ENCODE results near the gene DPEP1. TPM values are rescaled to one million over a fixed set of nuclear protein-coding genes. Genes with fewer than 3 reads are reported as not detected.

Gene DPEP1
- total and polyA plus RNA-seq, 2 donors (not counting 3 experiments of a cell fraction or from before 2014, with no cell fraction given) = 0.37 to 0.44 TPM

DNA sequence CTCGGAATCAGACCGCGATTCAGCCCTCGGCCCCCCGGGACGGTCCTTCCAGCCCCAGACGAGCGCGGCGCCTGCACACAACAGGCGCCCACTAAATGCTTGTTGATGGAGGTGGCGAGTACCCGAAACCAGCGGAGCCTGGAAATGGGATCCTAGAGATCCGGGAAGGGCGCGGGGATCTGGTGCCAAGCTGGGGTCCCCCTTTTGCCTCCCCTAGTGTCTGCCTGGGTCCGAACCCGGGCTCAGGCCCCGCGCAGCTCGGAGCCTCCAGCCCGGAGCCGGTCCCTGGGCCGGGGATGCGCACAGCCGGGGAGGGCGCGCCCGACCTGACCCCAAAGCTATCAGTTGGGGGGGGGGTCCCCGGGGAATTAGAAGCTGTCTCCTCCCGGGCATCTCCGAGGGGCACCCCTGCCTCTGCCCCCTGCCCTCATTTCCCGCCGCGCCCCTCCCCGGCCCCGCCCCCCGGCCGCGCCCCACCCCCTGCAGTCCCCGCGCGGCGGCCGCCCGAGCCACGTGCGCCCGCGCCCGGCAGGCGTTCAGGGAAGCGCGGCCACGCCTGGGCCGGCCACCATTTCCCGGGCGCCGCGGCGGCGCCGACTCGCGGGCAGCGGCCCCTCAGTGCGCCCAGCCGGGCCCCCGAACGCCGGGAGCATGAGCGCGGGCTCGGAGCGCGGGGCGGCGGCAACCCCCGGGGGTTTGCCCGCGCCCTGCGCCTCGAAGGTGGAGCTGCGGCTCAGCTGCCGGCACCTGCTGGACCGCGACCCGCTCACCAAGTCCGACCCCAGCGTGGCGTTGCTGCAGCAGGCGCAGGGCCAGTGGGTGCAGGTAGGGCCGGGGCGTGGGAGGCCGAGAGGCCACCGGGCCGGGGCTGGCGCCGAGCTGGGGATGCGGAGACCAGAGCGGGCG is 37.9 kb upstream of the DPEP1 start, which contains the start of gene CPNE7:
CPNE7 (plus strand) TSS at position 512 of the 906 bp plus-strand sequence; CDS start at position 652, 140 bp downstream.
- peak within 1 kb of the TSS; percentile 20 to 27 (median 21) for H3K4me3 ChIP-seq (replicated peaks in 1 of 3; ENCODE audit: insufficient read depth in 1 of 3, low read depth in 1 of 3, low read length in 3 of 3)
- POLR2A ChIA-PET = no interaction called here
- no peaks in the 10 kb centered on the region for H3K9me3 ChIP-seq (replicated peaks; ENCODE audit: control insufficient read depth, insufficient read depth, low read length)

DNA sequence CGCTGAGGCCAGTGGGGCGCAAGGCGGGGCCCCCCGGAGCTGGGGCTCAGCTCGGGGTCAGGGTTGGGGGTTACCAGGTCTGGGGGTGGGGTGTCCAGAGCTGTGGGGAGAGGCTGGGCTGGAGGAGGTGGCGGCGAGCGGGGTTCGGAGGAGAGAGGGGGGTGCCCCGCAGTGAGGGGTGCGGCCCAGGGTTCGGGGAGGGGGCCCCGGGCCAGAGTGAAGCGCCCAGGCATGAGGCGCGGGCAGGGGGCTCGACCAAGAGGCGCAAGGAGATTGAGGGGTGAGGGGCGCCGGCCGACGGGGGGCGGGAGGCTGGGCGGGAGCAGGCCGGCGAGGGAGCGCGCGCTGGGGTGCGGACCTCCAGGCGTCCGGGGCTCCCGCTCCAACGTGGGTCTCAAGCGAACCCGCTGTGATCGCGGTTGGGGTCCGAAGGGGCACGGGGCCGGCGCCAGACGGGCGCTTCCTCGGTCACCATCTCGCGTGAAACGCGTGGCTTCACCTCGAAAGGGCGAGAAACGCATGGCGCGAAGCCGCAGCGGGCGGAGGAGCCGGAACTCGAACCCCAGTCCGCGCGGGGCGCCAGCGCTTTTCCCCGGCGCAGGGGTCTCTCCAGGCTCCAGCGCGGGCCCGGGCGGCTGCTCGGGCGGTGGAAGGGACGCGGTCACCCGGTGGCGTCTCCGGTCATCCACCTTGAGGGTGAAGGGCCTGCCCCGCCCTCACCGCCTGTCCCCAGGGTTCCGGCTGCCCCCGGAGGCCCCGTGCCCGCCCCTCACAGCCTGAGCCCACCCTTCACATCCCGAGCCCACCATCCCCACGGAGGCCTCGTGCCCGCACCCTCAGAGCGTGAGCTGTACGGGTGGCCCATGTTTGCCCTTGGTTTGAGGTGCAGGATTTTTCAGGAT is 37.0 kb upstream of the DPEP1 start:
- no peaks in the 10 kb centered on the region for H4K20me1 ChIP-seq (replicated peaks; ENCODE audit: control insufficient read depth, extremely low read depth, insufficient read depth, low read length)
- no peak for TF ChIP-seq GATA2 (IDR thresholded peaks at IDR 0.05; ENCODE audit: insufficient read depth, insufficient read length, low read depth, low read length)
- TF ChIP-seq EZH2 (IDR thresholded peaks at IDR 0.05; ENCODE audit: borderline replicate concordance, low read depth, low read length, severe bottlenecking) = peak; percentile 63
- H3K79me2 ChIP-seq (ENCODE audit: control insufficient read depth, insufficient read depth, low read length) = no peaks in the 10 kb centered on the region
- FAIRE-seq (no peak), DNase-seq (ENCODE audit: low read depth, low spot score) (no peak)
- intact Hi-C loops (cut with micrococcal nuclease) (loop anchor here (10.0 kb wide), 1 partner anchor 148 kb away; the partner anchor contains the start of genes VPS9D1 and ZNF276), dilution Hi-C loops (cut with MboI; ENCODE audit: extremely low pct_ligation_motif_present, low sequenced_read_pairs) (no loop called here)
- no peaks in the 10 kb centered on the region for H3K9me1 ChIP-seq (replicated peaks; ENCODE audit: control insufficient read depth, extremely low read depth, insufficient read depth, low read length)
- H3K9ac ChIP-seq (replicated peaks; ENCODE audit: extremely low read depth, insufficient read depth, low read length) = no peak overlapping the region
- peak overlapping the region in 1 of 3 experiments; percentile 10 for H3K4me3 ChIP-seq (replicated peaks in 1 of 3; ENCODE audit: insufficient read depth in 1 of 3, low read depth in 1 of 3, low read length in 3 of 3)
- H3K27ac ChIP-seq (ENCODE audit: insufficient read depth, low read depth, low read length) = no peak overlapping the region
- BruUV-seq (replicated peaks) = no TSS peak
- CTCF ChIA-PET = interaction anchor here (1.0 to 1.9 kb wide), 8 partner anchors 10 to 284 kb away, joined by 3 to 6 read pairs (median 4); no protein-coding TSS in a partner anchor
- H3K4me1 ChIP-seq (ENCODE audit: control insufficient read depth, extremely low read depth, insufficient read depth, low read length) = peaks cover 12% of the 10 kb centered on the region
- H3K9me3 ChIP-seq (replicated peaks; ENCODE audit: control insufficient read depth, insufficient read depth, low read length) = no peaks in the 10 kb centered on the region
- H3K27me3 ChIP-seq (ENCODE audit: control insufficient read depth in 2 of 2, insufficient read depth in 2 of 2, low read length in 2 of 2) = peaks cover 0 to 1% of the 10 kb centered on the region in 2 experiments
- H3K4me2 ChIP-seq (ENCODE audit: insufficient read depth, low read length) = no peak overlapping the region
- POLR2A ChIA-PET = interaction anchor here (0.6 kb wide), 1 partner anchor 382 kb away, joined by 5 read pairs; no protein-coding TSS in a partner anchor
- no peaks in the 10 kb centered on the region for H3K36me3 ChIP-seq (ENCODE audit: control insufficient read depth in 2 of 2, extremely low read depth in 1 of 2, insufficient read depth in 2 of 2, low read length in 2 of 2)
- H2AFZ ChIP-seq (ENCODE audit: low read depth, low read length) = peak overlapping the region; percentile 25

More for the DNA sequence above, 37.9 kb upstream of the DPEP1 start, which contains the start of gene CPNE7:
- no peaks in the 10 kb centered on the region for H4K20me1 ChIP-seq (replicated peaks; ENCODE audit: control insufficient read depth, extremely low read depth, insufficient read depth, low read length)
- TF ChIP-seq FOS (IDR thresholded peaks at IDR 0.05; ENCODE audit: borderline replicate concordance, insufficient read depth, low read length) = no peak
- TF ChIP-seq EZH2 (IDR thresholded peaks at IDR 0.05; ENCODE audit: borderline replicate concordance, low read depth, low read length, severe bottlenecking) = peak; percentile 84
- no TSS peak for BruUV-seq (replicated peaks)
- H3K4me1 ChIP-seq (ENCODE audit: control insufficient read depth, extremely low read depth, insufficient read depth, low read length) = peaks cover 9% of the 10 kb centered on the region
- H3K27me3 ChIP-seq (ENCODE audit: control insufficient read depth in 2 of 2, insufficient read depth in 2 of 2, low read length in 2 of 2) = peaks cover 0 to 1% of the 10 kb centered on the region in 2 experiments
- H3K9ac ChIP-seq (replicated peaks; ENCODE audit: extremely low read depth, insufficient read depth, low read length) = peak within 1 kb of the TSS; percentile 40
- CTCF ChIA-PET = interaction anchor here (1.0 to 1.5 kb wide), 6 partner anchors 9 to 285 kb away, joined by 3 to 6 read pairs (median 4); no protein-coding TSS in a partner anchor
- DNase-seq (ENCODE audit: low read depth, low spot score) (no peak), FAIRE-seq (no peak)
- H3K79me2 ChIP-seq (ENCODE audit: control insufficient read depth, insufficient read depth, low read length) = no peaks in the 10 kb centered on the region
- H2AFZ ChIP-seq (ENCODE audit: low read depth, low read length) = peak within 1 kb of the TSS; percentile 83
- dilution Hi-C loops (cut with MboI; ENCODE audit: extremely low pct_ligation_motif_present, low sequenced_read_pairs) (no loop called here), intact Hi-C loops (cut with micrococcal nuclease) (loop anchor here (10.0 kb wide), 1 partner anchor 149 kb away; the partner anchor contains the start of genes VPS9D1 and ZNF276)
- H3K27ac ChIP-seq (ENCODE audit: insufficient read depth, low read depth, low read length) = no peak within 1 kb of the TSS
- no peaks in the 10 kb centered on the region for H3K9me1 ChIP-seq (replicated peaks; ENCODE audit: control insufficient read depth, extremely low read depth, insufficient read depth, low read length)
- peak within 1 kb of the TSS; percentile 40 for H3K4me2 ChIP-seq (ENCODE audit: insufficient read depth, low read length)
- no peaks in the 10 kb centered on the region for H3K36me3 ChIP-seq (ENCODE audit: control insufficient read depth in 2 of 2, extremely low read depth in 1 of 2, insufficient read depth in 2 of 2, low read length in 2 of 2)

Data from endothelial cell of umbilical vein (primary cell).